Measurements from ENCODE around the gene PRAMEF1. TPM values are rescaled to one million over a fixed set of nuclear protein-coding genes. Genes with fewer than 3 reads are reported as not detected.

Gene PRAMEF1
- total RNA-seq, 1 donor from 2014 or later: not detected

DNA sequence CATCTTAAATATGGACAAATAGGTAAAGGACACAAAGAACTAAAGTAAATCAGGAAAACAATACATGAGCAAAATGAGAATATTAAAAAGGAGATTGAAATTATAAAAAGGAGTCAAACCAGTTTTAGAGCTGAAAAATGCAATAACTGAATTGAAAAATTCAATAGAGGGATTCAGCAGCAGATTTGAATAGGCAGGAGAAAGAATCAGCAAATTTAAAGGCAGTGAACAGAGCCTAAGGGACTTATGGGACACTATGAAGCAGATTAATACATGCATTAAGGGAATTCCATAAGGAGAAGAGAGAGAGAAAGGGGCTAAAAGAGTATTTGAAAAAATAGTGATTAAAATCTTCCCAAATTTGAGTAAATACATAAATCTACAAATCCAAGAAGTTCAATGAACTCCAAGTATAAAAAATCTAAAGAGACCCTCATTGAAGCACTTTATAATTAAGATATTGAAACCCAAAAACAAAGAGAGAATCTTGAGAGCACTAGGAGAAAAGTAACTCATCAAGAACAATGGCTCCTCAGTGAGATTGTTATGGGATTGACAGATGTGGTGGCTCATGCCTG, 42.3 kb upstream of the PRAMEF1 start:
- Mint-ChIP-seq H3K9me3 (peaks cover 15% of the 10 kb centered on the region), H3K4me1 (no peaks in the 10 kb centered on the region), H3K4me3 (no peak overlapping the region), H3K27me3 (ENCODE audit: insufficient read depth, low read depth) (peaks cover 2% of the 10 kb centered on the region), H3K27ac (no peak overlapping the region), H3K36me3 (no peaks in the 10 kb centered on the region)
- no peaks in the 10 kb centered on the region for H3K4me1 ChIP-seq
- no peak for TF ChIP-seq EZH2 (IDR thresholded peaks at IDR 0.05)
- TF ChIP-seq, protein P1, sequence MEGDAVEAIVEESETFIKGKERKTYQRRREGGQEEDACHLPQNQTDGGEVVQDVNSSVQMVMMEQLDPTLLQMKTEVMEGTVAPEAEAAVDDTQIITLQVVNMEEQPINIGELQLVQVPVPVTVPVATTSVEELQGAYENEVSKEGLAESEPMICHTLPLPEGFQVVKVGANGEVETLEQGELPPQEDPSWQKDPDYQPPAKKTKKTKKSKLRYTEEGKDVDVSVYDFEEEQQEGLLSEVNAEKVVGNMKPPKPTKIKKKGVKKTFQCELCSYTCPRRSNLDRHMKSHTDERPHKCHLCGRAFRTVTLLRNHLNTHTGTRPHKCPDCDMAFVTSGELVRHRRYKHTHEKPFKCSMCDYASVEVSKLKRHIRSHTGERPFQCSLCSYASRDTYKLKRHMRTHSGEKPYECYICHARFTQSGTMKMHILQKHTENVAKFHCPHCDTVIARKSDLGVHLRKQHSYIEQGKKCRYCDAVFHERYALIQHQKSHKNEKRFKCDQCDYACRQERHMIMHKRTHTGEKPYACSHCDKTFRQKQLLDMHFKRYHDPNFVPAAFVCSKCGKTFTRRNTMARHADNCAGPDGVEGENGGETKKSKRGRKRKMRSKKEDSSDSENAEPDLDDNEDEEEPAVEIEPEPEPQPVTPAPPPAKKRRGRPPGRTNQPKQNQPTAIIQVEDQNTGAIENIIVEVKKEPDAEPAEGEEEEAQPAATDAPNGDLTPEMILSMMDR (IDR thresholded peaks at IDR 0.05): no peak
- no peak overlapping the region for H3K9ac ChIP-seq
- H2AFZ ChIP-seq (replicated peaks): no peak overlapping the region
- no peak for DNase-seq (ENCODE audit: low spot score)
- no peaks in the 10 kb centered on the region for H3K79me2 ChIP-seq (ENCODE audit: low read depth)
- peaks cover 3% of the 10 kb centered on the region for H3K9me3 ChIP-seq (ENCODE audit: low read depth)
- no peak overlapping the region for H3K4me2 ChIP-seq
- no peaks in the 10 kb centered on the region for H3F3A ChIP-seq (ENCODE audit: low read depth)
- H3K4me3 ChIP-seq: no peak overlapping the region
- H3K27ac ChIP-seq: no peak overlapping the region
- H3K36me3 ChIP-seq: no peaks in the 10 kb centered on the region
- H4K20me1 ChIP-seq (ENCODE audit: low read depth): no peaks in the 10 kb centered on the region
- H3K27me3 ChIP-seq: no peaks in the 10 kb centered on the region

DNA sequence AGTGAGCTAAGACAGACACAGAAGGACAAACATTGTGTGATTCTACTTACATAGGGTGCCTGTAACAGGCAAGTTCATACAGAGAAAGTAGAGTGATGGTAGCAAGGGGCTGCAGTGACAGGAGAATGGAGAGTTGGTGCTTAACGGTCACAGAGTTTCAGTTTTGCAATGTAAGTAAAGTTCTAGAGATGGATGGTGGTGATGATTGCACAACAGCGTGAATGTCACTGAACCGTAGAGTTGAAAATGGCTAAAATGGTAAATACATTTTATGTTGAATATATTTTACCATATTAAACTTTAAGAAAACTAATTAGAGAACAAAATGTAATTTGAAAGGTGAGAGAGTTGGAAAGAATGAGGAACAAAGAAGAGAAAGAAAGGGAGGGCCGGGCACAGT, 36.5 kb upstream of the PRAMEF1 start:
- no peak overlapping the region for H3K9ac ChIP-seq
- H3K4me3 Mint-ChIP-seq: no peak overlapping the region
- no peak overlapping the region for H3K27ac Mint-ChIP-seq
- no peaks in the 10 kb centered on the region for H3K36me3 ChIP-seq
- no peaks in the 10 kb centered on the region for H3K36me3 Mint-ChIP-seq
- no peaks in the 10 kb centered on the region for H3K4me1 Mint-ChIP-seq
- H3F3A ChIP-seq (ENCODE audit: low read depth): no peaks in the 10 kb centered on the region
- no peaks in the 10 kb centered on the region for H3K27me3 ChIP-seq
- H3K9me3 Mint-ChIP-seq: peaks cover under 1% of the 10 kb centered on the region
- H3K4me2 ChIP-seq: no peak overlapping the region
- no peaks in the 10 kb centered on the region for H3K79me2 ChIP-seq (ENCODE audit: low read depth)
- no peaks in the 10 kb centered on the region for H4K20me1 ChIP-seq (ENCODE audit: low read depth)
- H3K27me3 Mint-ChIP-seq (ENCODE audit: insufficient read depth, low read depth): peaks cover 2% of the 10 kb centered on the region
- DNase-seq (ENCODE audit: low spot score): no peak
- no peak overlapping the region for H3K27ac ChIP-seq
- no peaks in the 10 kb centered on the region for H3K4me1 ChIP-seq
- no peaks in the 10 kb centered on the region for H3K9me3 ChIP-seq (ENCODE audit: low read depth)
- TF ChIP-seq EZH2phosphoT487 (IDR thresholded peaks at IDR 0.05) (no peak), EZH2 (IDR thresholded peaks at IDR 0.05) (no peak)
- TF ChIP-seq, protein P1 (IDR thresholded peaks at IDR 0.05): no peak
- H3K4me3 ChIP-seq: no peak overlapping the region
- H2AFZ ChIP-seq (replicated peaks): no peak overlapping the region

DNA sequence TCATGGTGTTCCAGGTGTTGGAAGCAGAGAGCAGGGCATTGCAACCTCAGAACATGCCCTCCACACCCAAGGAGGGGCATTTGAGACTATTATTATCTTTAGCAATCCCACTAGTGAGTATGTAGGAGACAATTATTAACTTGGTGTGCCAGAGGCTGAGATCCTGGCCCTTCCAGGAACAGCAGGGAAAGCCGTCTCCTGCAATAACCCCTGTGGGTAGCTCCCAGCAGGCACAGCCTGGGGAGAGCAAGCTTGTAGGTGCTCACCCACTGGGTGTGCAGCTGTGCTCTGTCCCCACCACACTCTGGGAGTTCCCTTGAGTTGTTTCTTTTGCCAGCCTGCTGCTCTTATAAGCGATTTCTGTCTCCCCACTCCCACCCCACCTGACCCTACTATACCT, 34.9 kb upstream of the PRAMEF1 start:
- H3K79me2 ChIP-seq (ENCODE audit: low read depth): no peaks in the 10 kb centered on the region
- H3K36me3 ChIP-seq: no peaks in the 10 kb centered on the region
- H3K27me3 Mint-ChIP-seq (ENCODE audit: insufficient read depth, low read depth): peaks cover 5% of the 10 kb centered on the region
- no peaks in the 10 kb centered on the region for H3K36me3 Mint-ChIP-seq
- H3K9me3 Mint-ChIP-seq: no peaks in the 10 kb centered on the region
- TF ChIP-seq EZH2 (IDR thresholded peaks at IDR 0.05): no peak
- no peak for TF ChIP-seq EZH2phosphoT487 (IDR thresholded peaks at IDR 0.05)
- TF ChIP-seq, protein P1 (IDR thresholded peaks at IDR 0.05): no peak
- no peak overlapping the region for H3K4me3 ChIP-seq
- H3F3A ChIP-seq (ENCODE audit: low read depth): no peaks in the 10 kb centered on the region
- no peak overlapping the region for H3K27ac ChIP-seq
- H4K20me1 ChIP-seq (ENCODE audit: low read depth): no peaks in the 10 kb centered on the region
- H3K9ac ChIP-seq: no peak overlapping the region
- no peaks in the 10 kb centered on the region for H3K9me3 ChIP-seq (ENCODE audit: low read depth)
- DNase-seq (ENCODE audit: low spot score): no peak
- H3K4me2 ChIP-seq: no peak overlapping the region
- no peak overlapping the region for H3K4me3 Mint-ChIP-seq
- H3K27me3 ChIP-seq: no peaks in the 10 kb centered on the region
- H3K4me1 Mint-ChIP-seq: no peaks in the 10 kb centered on the region
- no peaks in the 10 kb centered on the region for H3K4me1 ChIP-seq
- no peak overlapping the region for H2AFZ ChIP-seq (replicated peaks)
- no peak overlapping the region for H3K27ac Mint-ChIP-seq
